GM12878 (cell line): ENCODE results near the gene RBMS1. TPM values are rescaled to one million over a fixed set of nuclear protein-coding genes. Genes with fewer than 3 reads are reported as not detected.

ENCODE experiments used
- ATAC-seq: fragments of 200-7000 bp; cut with Tn5 transposase; 3 replicates; pipeline ENCODE4 v1.9.1; 2020; ENCODE audit warnings: mild to moderate bottlenecking, moderate library complexity
- BruUV-seq: library from RNA; stranded (reverse); fragments of 400-500 nt; replicated peaks from 2 replicates; lab custom pipeline; 2021; lab: Mats Ljungman, UMichigan
- CTCF ChIA-PET: fragments of 300-600 bp; sonication (Branson Sonifier 250); formaldehyde crosslinking; extraction: SDS; loops from one replicate; lab custom pipeline; 2021; ENCODE audit warnings: inconsistent platforms; lab: Yijun Ruan, JAX
- POLR2A ChIA-PET: fragments of 350-600 bp; formaldehyde crosslinking; extraction: SDS; loops from one replicate; lab custom pipeline; 2021; ENCODE audit warnings: inconsistent platforms; lab: Charles Lee
- RAD21 ChIA-PET: fragments of 300-600 bp; sonication (Branson Sonifier 250); formaldehyde crosslinking; loops from one replicate; lab custom pipeline; 2023; ENCODE audit warnings: antibody characterized with exemption; ENCODE audit not compliant: unreplicated experiment; lab: Charles Lee
- SMC1A ChIA-PET: fragments of 300-600 bp; sonication (Branson Sonifier 250); formaldehyde crosslinking; loops from one replicate; lab custom pipeline; 2023; ENCODE audit not compliant: unreplicated experiment, uncharacterized antibody; lab: Charles Lee
- DNase-seq: peaks from one replicate; pipeline ENCODE4 v3.0.0-alpha.2; 2011; ENCODE audit warnings: low read depth, low spot score
- FAIRE-seq: peaks from 3 replicates; lab custom pipeline; 2011; peaks lifted over from hg19 to GRCh38; lab: Jason Lieb, UNC
- H2AFZ ChIP-seq: 2 replicates; pipeline ENCODE4 v1.6.0; 2011; ENCODE audit warnings: low read depth, low read length, control low read depth; ENCODE audit not compliant: control insufficient read depth
- H3K27ac ChIP-seq: 2 replicates; pipeline ENCODE4 v1.5.1; 2011; ENCODE audit warnings: control low read depth; ENCODE audit not compliant: control insufficient read depth, insufficient read depth
- H3K27me3 ChIP-seq, 2 experiments: replicated peaks in 1 of 2; 2 replicates each; pipeline versions ENCODE4 v1.6.0 to v1.6.1; 2011; ENCODE audit warnings: low read length in 1 of 2; ENCODE audit not compliant: control insufficient read depth in 2 of 2, insufficient read depth in 2 of 2
- H3K36me3 ChIP-seq, 2 experiments: 2 replicates each; pipeline ENCODE4 v1.5.1; 2011; ENCODE audit warnings: low read length in 1 of 2; ENCODE audit not compliant: control insufficient read depth in 2 of 2, insufficient read depth in 2 of 2
- H3K4me1 ChIP-seq: 2 replicates; pipeline ENCODE4 v1.6.1; 2011; ENCODE audit warnings: mild to moderate bottlenecking, low read length, moderate library complexity, mixed read lengths; ENCODE audit not compliant: control insufficient read depth, insufficient read depth
- H3K4me2 ChIP-seq: 2 replicates; pipeline ENCODE4 v1.6.0; 2011; ENCODE audit warnings: control low read depth; ENCODE audit not compliant: control insufficient read depth, insufficient read depth
- H3K4me3 ChIP-seq: fragments of 200-600 bp; sonication (generic); 2 replicates; pipeline ENCODE4 v1.5.1; 2016
- H3K79me2 ChIP-seq: 2 replicates; pipeline ENCODE4 v1.6.0; 2011; ENCODE audit warnings: low read length; ENCODE audit not compliant: control insufficient read depth, insufficient read depth
- H3K9ac ChIP-seq: 2 replicates; pipeline ENCODE4 v1.8.0; 2011; ENCODE audit warnings: low read length, control low read depth, mixed read lengths; ENCODE audit not compliant: control insufficient read depth, insufficient read depth
- H3K9me3 ChIP-seq: replicated peaks from 3 replicates; pipeline ENCODE4 v1.5.1; 2011; ENCODE audit warnings: mild to moderate bottlenecking, low read length; ENCODE audit not compliant: control insufficient read depth, insufficient read depth
- H4K20me1 ChIP-seq: 2 replicates; pipeline ENCODE4 v1.6.0; 2011; ENCODE audit not compliant: control insufficient read depth, insufficient read depth
- E2F8 ChIP-seq: fragments of 450-650 bp; IDR thresholded peaks from 2 replicates; pipeline ENCODE4 v1.6.1; 2018; ENCODE audit warnings: mild to moderate bottlenecking, low read depth, moderate library complexity; ENCODE audit not compliant: partially characterized antibody
- KDM1A ChIP-seq: fragments of 200-600 bp; sonication (generic); IDR thresholded peaks from 2 replicates; pipeline ENCODE4 v1.6.1; 2016; ENCODE audit warnings: borderline replicate concordance
- RCOR1 ChIP-seq: conservative IDR thresholded peaks from 2 replicates; pipeline ENCODE4 v1.6.1; 2012; ENCODE audit warnings: low read depth, low read length, improper control_type of control experiment
- SREBF2 ChIP-seq: IDR thresholded peaks from 2 replicates; pipeline ENCODE4 v1.6.1; 2012; ENCODE audit warnings: mild to moderate bottlenecking, low read length
- TCF12 ChIP-seq: IDR thresholded peaks from 2 replicates; pipeline ENCODE4 v1.6.1; 2011; ENCODE audit warnings: low read depth, mild to moderate bottlenecking, low read length
- ZBTB4 ChIP-seq: fragments of 450-650 bp; formaldehyde crosslinking; IDR thresholded peaks from 2 replicates; pipeline ENCODE4 v1.4.0; 2022; ENCODE audit warnings: mild to moderate bottlenecking, moderate library complexity
- ZNF217 ChIP-seq: fragments of 450-650 bp; IDR thresholded peaks from 2 replicates; pipeline ENCODE4 v1.6.1; 2017; ENCODE audit warnings: antibody characterized with exemption, mild to moderate bottlenecking
- ZNF622 ChIP-seq: fragments of 450-650 bp; IDR thresholded peaks from 2 replicates; pipeline ENCODE4 v1.6.1; 2017; ENCODE audit warnings: mild to moderate bottlenecking, inconsistent platforms
- in situ Hi-C: fragments of 300-500 bp; cut with MboI; formaldehyde crosslinking; loops from 9 replicates; pipeline ENCODE4 v1.14.3; 2018; ENCODE audit warnings: mixed read lengths
- intact Hi-C: fragments of 100-400 bp; cut with micrococcal nuclease; formaldehyde crosslinking; loops from one replicate; pipeline ENCODE4 v1.14.2; 2022; ENCODE audit not compliant: unreplicated experiment
- polyA plus RNA-seq, 11 experiments: library from polyadenylated mRNA; depleted of rRNA in 4 of 11; unstranded in 6 of 11; stranded (reverse) in 5 of 11; fragments of >200 nt; fragmentation: Nextera tagmentation in 4 of 11; fragmentation: Illumina TruSeq in 1 of 11; extraction: Ambion mirVana in 4 of 11; extraction: Trizol in 1 of 11; gene quantifications; 1 replicate in 1 of 11; 2 replicates in 10 of 11; pipeline versions ENCODE4 v1.2.1 to v1.2.3, GENCODE V29; 2011 to 2016; ENCODE audit warnings: inconsistent platforms in 2 of 11, missing spikeins in 2 of 11, low read depth in 1 of 11
- total RNA-seq, 4 experiments: library from RNA; depleted of rRNA in 3 of 4; stranded (reverse); fragments of >200 nt in 3 of 4; fragmentation: Illumina TruSeq in 1 of 4; extraction: Trizol in 1 of 4; gene quantifications; 2 replicates each; pipeline versions ENCODE4 v1.2.1 to v1.2.3, GENCODE V29; 2013 to 2021
- TF ChIP-seq, protein P1 (sequence below): IDR thresholded peaks from 2 replicates; pipeline ENCODE4 v1.6.1; 2012; ENCODE audit warnings: mild to moderate bottlenecking, low read depth, low read length

Gene RBMS1
- total and polyA plus RNA-seq, 10 of the 15 experiments (the other 5 are each of a cell fraction or from before 2014, with no cell fraction given) = 0.04 to 0.31 (median 0.17) TPM; not detected in 1

DNA sequence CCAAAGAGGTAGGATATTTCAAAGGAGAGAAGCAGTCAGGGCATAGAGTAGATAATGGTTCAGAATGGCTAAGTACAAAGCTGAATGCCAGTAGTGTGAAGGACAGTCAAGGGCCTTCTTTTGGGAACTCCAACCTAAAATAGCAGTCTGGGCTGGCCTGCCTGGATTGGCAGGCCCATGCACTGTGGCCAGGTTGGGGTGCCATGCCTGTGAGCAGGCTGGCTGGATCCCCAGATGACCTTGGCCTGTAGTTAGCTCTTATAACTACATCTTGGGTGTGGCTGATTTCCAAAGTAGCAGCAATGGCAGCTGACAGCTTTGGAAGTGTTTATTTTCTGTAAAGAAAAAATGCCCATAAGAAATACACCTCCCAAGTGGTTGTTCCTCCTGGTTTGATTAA, 242.0 kb downstream of the RBMS1 start:
- H3K36me3 ChIP-seq = no peaks in the 10 kb centered on the region
- ChIA-PET POLR2A (no interaction called here), CTCF (interaction anchor here (0.6 to 3.8 kb wide), 23 partner anchors 10 to 812 kb away, joined by 3 to 24 read pairs (median 4); no protein-coding TSS in a partner anchor), RAD21 (interaction anchor here (0.8 to 1.5 kb wide), 4 partner anchors 18 to 812 kb away, joined by 3 to 5 read pairs (median 4); no protein-coding TSS in a partner anchor), SMC1A (interaction anchor here (1.0 to 2.3 kb wide), 8 partner anchors 13 to 743 kb away, joined by 3 to 10 read pairs (median 4); no protein-coding TSS in a partner anchor)
- in situ Hi-C loops = no loop called here
- H4K20me1 ChIP-seq = no peaks in the 10 kb centered on the region
- intact Hi-C loops = loop anchor here (5.0 kb wide), 1 partner anchor 741 kb away; no protein-coding TSS in a partner anchor
- no peak for DNase-seq
- no peaks in the 10 kb centered on the region for H3K9me3 ChIP-seq
- TF ChIP-seq, protein P1, sequence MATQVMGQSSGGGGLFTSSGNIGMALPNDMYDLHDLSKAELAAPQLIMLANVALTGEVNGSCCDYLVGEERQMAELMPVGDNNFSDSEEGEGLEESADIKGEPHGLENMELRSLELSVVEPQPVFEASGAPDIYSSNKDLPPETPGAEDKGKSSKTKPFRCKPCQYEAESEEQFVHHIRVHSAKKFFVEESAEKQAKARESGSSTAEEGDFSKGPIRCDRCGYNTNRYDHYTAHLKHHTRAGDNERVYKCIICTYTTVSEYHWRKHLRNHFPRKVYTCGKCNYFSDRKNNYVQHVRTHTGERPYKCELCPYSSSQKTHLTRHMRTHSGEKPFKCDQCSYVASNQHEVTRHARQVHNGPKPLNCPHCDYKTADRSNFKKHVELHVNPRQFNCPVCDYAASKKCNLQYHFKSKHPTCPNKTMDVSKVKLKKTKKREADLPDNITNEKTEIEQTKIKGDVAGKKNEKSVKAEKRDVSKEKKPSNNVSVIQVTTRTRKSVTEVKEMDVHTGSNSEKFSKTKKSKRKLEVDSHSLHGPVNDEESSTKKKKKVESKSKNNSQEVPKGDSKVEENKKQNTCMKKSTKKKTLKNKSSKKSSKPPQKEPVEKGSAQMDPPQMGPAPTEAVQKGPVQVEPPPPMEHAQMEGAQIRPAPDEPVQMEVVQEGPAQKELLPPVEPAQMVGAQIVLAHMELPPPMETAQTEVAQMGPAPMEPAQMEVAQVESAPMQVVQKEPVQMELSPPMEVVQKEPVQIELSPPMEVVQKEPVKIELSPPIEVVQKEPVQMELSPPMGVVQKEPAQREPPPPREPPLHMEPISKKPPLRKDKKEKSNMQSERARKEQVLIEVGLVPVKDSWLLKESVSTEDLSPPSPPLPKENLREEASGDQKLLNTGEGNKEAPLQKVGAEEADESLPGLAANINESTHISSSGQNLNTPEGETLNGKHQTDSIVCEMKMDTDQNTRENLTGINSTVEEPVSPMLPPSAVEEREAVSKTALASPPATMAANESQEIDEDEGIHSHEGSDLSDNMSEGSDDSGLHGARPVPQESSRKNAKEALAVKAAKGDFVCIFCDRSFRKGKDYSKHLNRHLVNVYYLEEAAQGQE = no peak
- TF ChIP-seq ZNF622 (no peak), RCOR1 (no peak), KDM1A (no peak), SREBF2 (no peak), ZBTB4 (CRISPR knock-in tag) (no peak), TCF12 (no peak), E2F8 (no peak), ZNF217 (no peak)
- H3K4me1 ChIP-seq = no peaks in the 10 kb centered on the region
- ATAC-seq = no peak
- no peak overlapping the region for H3K9ac ChIP-seq
- H3K4me2 ChIP-seq = no peak overlapping the region
- FAIRE-seq = no peak
- no peak overlapping the region for H3K4me3 ChIP-seq
- BruUV-seq = no TSS peak
- H2AFZ ChIP-seq = no peak overlapping the region
- no peak overlapping the region for H3K27ac ChIP-seq
- H3K27me3 ChIP-seq = no peaks in the 10 kb centered on the region; a peak in 3 of 4 replicates
- H3K79me2 ChIP-seq = no peaks in the 10 kb centered on the region
